Measurements from ENCODE around the gene PTDSS2. TPM values are rescaled to one million over a fixed set of nuclear protein-coding genes. Genes with fewer than 3 reads are reported as not detected.

The PTDSS2 gene
- 35.2 and 37.9 TPM in 2 replicates for total RNA-seq

GRCh38 chr11:449889-450808 is at the start of gene PTDSS2:
TSS of gene PTDSS2 (plus strand) at chr11:450279. CDS start at chr11:450456, 177 bp downstream.

GRCh38 chr11:441418-442274 is 8.4 kb upstream of the PTDSS2 start, which contains the start of gene ANO9:
TSS of gene ANO9 (minus strand) at chr11:442011. CDS start at chr11:441926, 85 bp downstream.

GRCh38 chr11:506995-507726 is 57.1 kb downstream of the PTDSS2 start, which contains the start of gene RNH1:
TSS of gene RNH1 (minus strand) at chr11:507242. CDS start at chr11:502162, 5,080 bp downstream.

GRCh38 chr11:535519-536454 is 85.7 kb downstream of the PTDSS2 start, which contains the start of gene HRAS:
TSS of gene HRAS (minus strand) at chr11:535576.

GRCh38 chr11:536841-537621 is 87.0 kb downstream of the PTDSS2 start, which contains the start of gene LRRC56:
TSS of gene LRRC56 (plus strand) at chr11:537527. CDS start at chr11:540685, 3,158 bp downstream.

Small RNAs within 50 kb of the gene (small RNA-seq; reads per million reads assigned to genes)
- gene RN7SL838P, result 0.08 reads per million

Other genes with a start within 250 kb of the PTDSS2 start
- gene BET1L, start 242.9 kb upstream of the PTDSS2 start, total RNA-seq, result 14.3 and 14.4 TPM in 2 replicates
- gene RIC8A, start 242.6 kb upstream of the PTDSS2 start, total RNA-seq, result 147 and 164 TPM in 2 replicates
- gene SIRT3, start 213.9 kb upstream of the PTDSS2 start, total RNA-seq, result 6.7 and 10.1 TPM in 2 replicates
- gene PSMD13, start 213.3 kb upstream of the PTDSS2 start, total RNA-seq, result 162 and 206 TPM in 2 replicates
- not detected in 2 replicates for gene NLRP6, start 171.9 kb upstream of the PTDSS2 start, total RNA-seq
- 17.3 and 24.2 TPM in 2 replicates for gene PGGHG, start 161.2 kb upstream of the PTDSS2 start, total RNA-seq
- gene IFITM5, start 150.8 kb upstream of the PTDSS2 start, total RNA-seq, result not detected in 2 replicates
- 67.2 and 73.5 TPM in 2 replicates for gene IFITM2, start 142.5 kb upstream of the PTDSS2 start, total RNA-seq
- gene IFITM1, start 136.2 kb upstream of the PTDSS2 start, total RNA-seq, result 0.33 and 0.57 TPM in 2 replicates
- gene IFITM3, start 129.4 kb upstream of the PTDSS2 start, total RNA-seq, result 55.7 and 70.9 TPM in 2 replicates
- gene B4GALNT4, start 80.8 kb upstream of the PTDSS2 start, total RNA-seq, result 2.3 and 2.6 TPM in 2 replicates
- 0.65 and 0.86 TPM in 2 replicates for gene PKP3, start 56.1 kb upstream of the PTDSS2 start, total RNA-seq
- gene SIGIRR, start 35.3 kb upstream of the PTDSS2 start, total RNA-seq, result 49.6 and 60.1 TPM in 2 replicates
- gene ANO9, start 8.3 kb upstream of the PTDSS2 start, total RNA-seq, result 0.33 and 0.48 TPM in 2 replicates
- gene RNH1, start 57.0 kb downstream of the PTDSS2 start, total RNA-seq, result 211 and 222 TPM in 2 replicates
- gene HRAS, start 85.3 kb downstream of the PTDSS2 start, total RNA-seq, result 42.5 and 50.5 TPM in 2 replicates
- 0.57 and 1.3 TPM in 2 replicates for gene LRRC56, start 87.2 kb downstream of the PTDSS2 start, total RNA-seq
- 1.9 and 2.6 TPM in 2 replicates for gene LMNTD2, start 110.5 kb downstream of the PTDSS2 start, total RNA-seq
- gene RASSF7, start 110.7 kb downstream of the PTDSS2 start, total RNA-seq, result 17.1 and 18.0 TPM in 2 replicates
- gene PHRF1, start 126.2 kb downstream of the PTDSS2 start, total RNA-seq, result 35.8 and 43.8 TPM in 2 replicates
- gene IRF7, start 165.7 kb downstream of the PTDSS2 start, total RNA-seq, result 11.2 and 14.0 TPM in 2 replicates
- gene CDHR5, start 174.7 kb downstream of the PTDSS2 start, total RNA-seq, result not detected in 2 replicates
- gene SCT, start 176.9 kb downstream of the PTDSS2 start, total RNA-seq, result not detected in 2 replicates
- gene DRD4, start 187.0 kb downstream of the PTDSS2 start, total RNA-seq, result not detected in 2 replicates
- gene DEAF1, start 244.9 kb downstream of the PTDSS2 start, total RNA-seq, result 59.0 and 85.3 TPM in 2 replicates
- 8.9 and 11.8 TPM in 2 replicates for gene TMEM80, start 245.5 kb downstream of the PTDSS2 start, total RNA-seq

Data from vein endothelial cell (primary cell).